IMR-90 (cell line): Measurements from ENCODE around the gene BST1. TPM values are rescaled to one million over a fixed set of nuclear protein-coding genes. Genes with fewer than 3 reads are reported as not detected.

Experiments
- ATAC-seq: fragments of 200-7000 bp; cut with Tn5 transposase; 2 replicates; pipeline ENCODE4 v1.9.1; 2020; ENCODE audit warnings: low read depth, mild to moderate bottlenecking, moderate library complexity
- BruUV-seq: library from RNA; stranded (reverse); fragments of 400-500 nt; replicated peaks from 2 replicates; lab custom pipeline; 2021; lab: Mats Ljungman, UMichigan
- CTCF ChIA-PET: fragments of 300-600 bp; formaldehyde crosslinking; extraction: SDS; loops from one replicate; lab custom pipeline; 2021; ENCODE audit warnings: antibody characterized with exemption; lab: Yijun Ruan, JAX
- POLR2A ChIA-PET: fragments of 300-600 bp; sonication (Branson Sonifier 250); formaldehyde crosslinking; loops from one replicate; lab custom pipeline; 2022; ENCODE audit warnings: antibody characterized with exemption; ENCODE audit not compliant: unreplicated experiment; lab: Charles Lee
- DNase-seq: peaks from one replicate; pipeline ENCODE4 v3.0.0; 2013
- H2AFZ ChIP-seq: replicated peaks from 2 replicates; pipeline ENCODE3; 2013; ENCODE audit warnings: low read length, mild to moderate bottlenecking; ENCODE audit not compliant: poor library complexity
- H2AK5ac ChIP-seq: 2 replicates; pipeline ENCODE4 v1.6.1; 2013; ENCODE audit warnings: low read depth, low read length, inconsistent platforms
- H2AK9ac ChIP-seq: replicated peaks from 2 replicates; pipeline ENCODE3; 2013; ENCODE audit warnings: mild to moderate bottlenecking, low read depth, low read length, moderate library complexity; ENCODE audit not compliant: poor library complexity
- H2BK120ac ChIP-seq: 2 replicates; pipeline ENCODE4 v1.6.1; 2013; ENCODE audit warnings: low read depth, low read length, inconsistent platforms
- H2BK15ac ChIP-seq: 3 replicates; pipeline ENCODE4 v1.6.1; 2013; ENCODE audit warnings: low read depth, low read length, inconsistent platforms
- H2BK20ac ChIP-seq: 2 replicates; pipeline ENCODE4 v1.6.1; 2013; ENCODE audit warnings: low read depth, mild to moderate bottlenecking, inconsistent platforms, low read length, moderate library complexity
- H2BK5ac ChIP-seq: 2 replicates; pipeline ENCODE4 v1.6.1; 2013; ENCODE audit warnings: mild to moderate bottlenecking, low read depth, low read length, inconsistent platforms; ENCODE audit not compliant: poor library complexity, severe bottlenecking
- H3K14ac ChIP-seq: replicated peaks from 2 replicates; pipeline ENCODE4 v1.6.1; 2013; ENCODE audit warnings: low read depth, low read length, inconsistent platforms
- H3K18ac ChIP-seq: 2 replicates; pipeline ENCODE4 v1.6.1; 2013; ENCODE audit warnings: low read depth, low read length, control low read depth
- H3K23ac ChIP-seq: 2 replicates; pipeline ENCODE4 v1.6.1; 2013; ENCODE audit warnings: low read depth, low read length, inconsistent platforms
- H3K27ac ChIP-seq: 2 replicates; pipeline ENCODE4 v1.5.1; 2013; ENCODE audit warnings: mild to moderate bottlenecking, control low read depth, low read length; ENCODE audit not compliant: insufficient read depth
- H3K27me3 ChIP-seq: 2 replicates; pipeline ENCODE4 v1.6.1; 2013; ENCODE audit warnings: low read length; ENCODE audit not compliant: control insufficient read depth, insufficient read depth
- H3K36me3 ChIP-seq: 2 replicates; pipeline ENCODE4 v1.6.1; 2013; ENCODE audit warnings: low read length, mixed read lengths; ENCODE audit not compliant: control insufficient read depth, insufficient read depth
- H3K4ac ChIP-seq: 2 replicates; pipeline ENCODE4 v1.6.1; 2013; ENCODE audit warnings: low read depth, low read length, inconsistent platforms
- H3K4me1 ChIP-seq: 2 replicates; pipeline ENCODE4 v1.6.1; 2013; ENCODE audit warnings: low read length, mixed read lengths; ENCODE audit not compliant: control insufficient read depth, insufficient read depth
- H3K4me2 ChIP-seq: 2 replicates; pipeline ENCODE4 v1.6.1; 2013; ENCODE audit warnings: low read depth, mild to moderate bottlenecking, control low read depth, low read length, moderate library complexity
- H3K4me3 ChIP-seq: 2 replicates; pipeline ENCODE4 v1.5.1; 2013; ENCODE audit warnings: low read depth, mild to moderate bottlenecking, control low read depth, low read length, moderate library complexity; ENCODE audit not compliant: insufficient read depth
- H3K56ac ChIP-seq: 2 replicates; pipeline ENCODE4 v1.6.1; 2013; ENCODE audit warnings: low read length, inconsistent platforms; ENCODE audit not compliant: insufficient read depth; ENCODE audit errors: extremely low read depth
- H3K79me1 ChIP-seq, 2 experiments: 2 replicates each; pipeline ENCODE4 v1.6.1; 2013; ENCODE audit warnings: low read length in 2 of 2, inconsistent platforms in 1 of 2, low read depth in 1 of 2
- H3K9ac ChIP-seq: 2 replicates; pipeline ENCODE4 v1.6.1; 2013; ENCODE audit warnings: low read depth, low read length, control low read depth
- H3K9me1 ChIP-seq: 2 replicates; pipeline ENCODE4 v1.6.1; 2013; ENCODE audit warnings: low read length, inconsistent platforms; ENCODE audit not compliant: insufficient read depth
- H3K9me3 ChIP-seq: 2 replicates; pipeline ENCODE4 v1.6.1; 2013; ENCODE audit warnings: low read length; ENCODE audit not compliant: control insufficient read depth, insufficient read depth
- H4K20me1 ChIP-seq: 2 replicates; pipeline ENCODE4 v1.6.1; 2013; ENCODE audit warnings: low read length, inconsistent platforms; ENCODE audit not compliant: insufficient read depth
- H4K5ac ChIP-seq: 2 replicates; pipeline ENCODE4 v1.6.1; 2013; ENCODE audit warnings: mild to moderate bottlenecking, low read depth, low read length, control low read depth
- H4K8ac ChIP-seq, 2 experiments: 2 replicates each; pipeline ENCODE4 v1.6.1; 2013; ENCODE audit warnings: low read depth in 2 of 2, low read length in 2 of 2, control low read depth in 1 of 2, inconsistent platforms in 1 of 2
- H4K91ac ChIP-seq: 2 replicates; pipeline ENCODE4 v1.6.1; 2013; ENCODE audit warnings: low read depth, low read length, inconsistent platforms; ENCODE audit not compliant: insufficient read depth
- BHLHE40 ChIP-seq: fragments of 150-350 bp; IDR thresholded peaks from 2 replicates; pipeline ENCODE4 v1.6.1; 2016; ENCODE audit warnings: mild to moderate bottlenecking, low read depth, low read length
- CEBPB ChIP-seq: IDR thresholded peaks from 2 replicates; pipeline ENCODE4 v1.6.1; 2012; ENCODE audit warnings: low read depth, low read length, improper control_type of control experiment
- CHD1 ChIP-seq: IDR thresholded peaks from 2 replicates; pipeline ENCODE4 v1.6.1; 2012; ENCODE audit warnings: low read depth, low read length, improper control_type of control experiment
- FOS ChIP-seq: fragments of 150-350 bp; IDR thresholded peaks from 2 replicates; pipeline ENCODE4 v1.6.1; 2016; ENCODE audit warnings: low read depth, low read length
- MAFK ChIP-seq: IDR thresholded peaks from 2 replicates; pipeline ENCODE4 v1.6.1; 2012; ENCODE audit warnings: low read depth, low read length, improper control_type of control experiment
- MAZ ChIP-seq: IDR thresholded peaks from 2 replicates; pipeline ENCODE4 v1.6.1; 2012; ENCODE audit warnings: low read depth, mild to moderate bottlenecking, low read length, improper control_type of control experiment, moderate library complexity, borderline replicate concordance
- MXI1 ChIP-seq: IDR thresholded peaks from 2 replicates; pipeline ENCODE4 v1.6.1; 2012; ENCODE audit warnings: low read depth, mild to moderate bottlenecking, low read length, moderate library complexity, borderline replicate concordance
- NFE2L2 ChIP-seq: fragments of 150-350 bp; IDR thresholded peaks from 2 replicates; pipeline ENCODE4 v1.6.1; 2016; ENCODE audit warnings: low read depth, mild to moderate bottlenecking, low read length
- POLR2A ChIP-seq: IDR thresholded peaks from 2 replicates; pipeline ENCODE4 v1.6.1; 2012; ENCODE audit warnings: mild to moderate bottlenecking, low read depth, low read length
- RAD21 ChIP-seq: IDR thresholded peaks from 2 replicates; pipeline ENCODE4 v1.6.1; 2012; ENCODE audit warnings: low read length, improper control_type of control experiment
- RFX5 ChIP-seq: IDR thresholded peaks from 2 replicates; pipeline ENCODE4 v1.8.0; 2012; ENCODE audit warnings: low read depth, mild to moderate bottlenecking, low read length, moderate library complexity
- WGBS, 2 experiments: methylation state at CpG; one replicate each; pipeline versions ENCODE4 v1.1.5 to v1.1.7; 2013; ENCODE audit warnings: missing lambda C conversion rate in 2 of 2; ENCODE audit not compliant: insufficient read length in 1 of 2; ENCODE audit errors: extremely low coverage in 2 of 2; 5-methylcytosine and 5-hydroxymethylcytosine counted together
- dilution Hi-C: fragments of 300-500 bp; cut with HindIII; formaldehyde crosslinking; loops from one replicate; pipeline ENCODE4 v1.14.3; 2018; ENCODE audit warnings: low sequenced_read_pairs; ENCODE audit not compliant: unreplicated experiment
- in situ Hi-C: fragments of 300-500 bp; cut with MboI; formaldehyde crosslinking; loops from 3 replicates; pipeline ENCODE4 v1.14.3; 2019; ENCODE audit warnings: low sequenced_read_pairs, inconsistent platforms, mixed read lengths
- intact Hi-C: fragments of 100-400 bp; cut with micrococcal nuclease; formaldehyde crosslinking; loops from 2 replicates; pipeline ENCODE4 v1.10.0; 2022
- polyA plus RNA-seq, 3 experiments: library from polyadenylated mRNA; depleted of rRNA; stranded (reverse); fragments of >200 nt; gene quantifications; 2 replicates each; pipeline ENCODE4 v1.2.3, GENCODE V29; 2012; ENCODE audit warnings: low replicate concordance in 1 of 3
- total RNA-seq: library from RNA; depleted of rRNA; stranded (reverse); fragments of >200 nt; gene quantifications from 2 replicates; pipeline ENCODE4 v1.2.3, GENCODE V29; 2012
- TF ChIP-seq, protein P1 (sequence below): fragments of 150-350 bp; IDR thresholded peaks from 2 replicates; pipeline ENCODE4 v1.6.1; 2016; ENCODE audit warnings: low read depth, mild to moderate bottlenecking, low read length, moderate library complexity, borderline replicate concordance
- TF ChIP-seq, protein P2 (sequence below): fragments of 150-350 bp; IDR thresholded peaks from 2 replicates; pipeline ENCODE4 v1.6.1; 2017; ENCODE audit warnings: mild to moderate bottlenecking, antibody characterized with exemption, low read length, low read depth
- TF ChIP-seq, protein P3 (sequence below): conservative IDR thresholded peaks from 2 replicates; pipeline ENCODE4 v1.5.1; 2012; ENCODE audit warnings: mild to moderate bottlenecking, low read depth, low read length, improper control_type of control experiment

Gene BST1
- total and polyA plus RNA-seq, 2 of the 4 experiments (the other 2 are of a cell fraction) = 6.6 to 11.1 TPM

GRCh38 chr4:15707363-15707715 lies 4.5 kb downstream of the BST1 start:
- Histone ChIP-seq H3K56ac (no peak overlapping the region), H3K23ac (no peak overlapping the region), H3K4me2 (peak overlapping the region; percentile 36; the same call in 1 of the 2 replicates), H3K4ac (no peak overlapping the region), H2BK120ac (no peak overlapping the region), H2BK5ac (no peak overlapping the region), H3K36me3 (no peaks in the 10 kb centered on the region), H3K4me1 (no peaks in the 10 kb centered on the region; the same call in 1 of the 2 replicates), H3K9me3 (no peaks in the 10 kb centered on the region), H4K8ac (no peak overlapping the region), H3K79me1 (0 out of 4 replicates have a peak, but pooled peaks cover 0 to under 1% of the 10 kb centered on the region in 2 experiments), H3K9me1 (peaks cover 11% of the 10 kb centered on the region), H4K91ac (no peak overlapping the region), H4K5ac (no peak overlapping the region), H2BK20ac (no peak overlapping the region), H4K20me1 (no peaks in the 10 kb centered on the region), H2AK5ac (no peak overlapping the region), H2BK15ac (no peak overlapping the region), H3K4me3 (no peak overlapping the region), H3K9ac (no peak overlapping the region), H2AK9ac (no peak overlapping the region), H2AFZ (no peak overlapping the region), H3K18ac (no peak overlapping the region), H3K14ac (no peak overlapping the region), H3K27ac (no peak overlapping the region), H3K27me3 (no peaks in the 10 kb centered on the region)
- intact Hi-C loops (no loop called here), in situ Hi-C loops (no loop called here), dilution Hi-C loops (no loop called here)
- BruUV-seq = no TSS peak
- CTCF ChIA-PET = interaction anchor here (0.7 kb wide), 1 partner anchor 1500 kb away, joined by 3 read pairs; no protein-coding TSS in a partner anchor
- TF ChIP-seq MXI1 (no peak), MAFK (no peak), NFE2L2 (no peak), CHD1 (no peak), POLR2A (no peak), MAZ (no peak), CEBPB (no peak), FOS (no peak), BHLHE40 (no peak), RFX5 (no peak), RAD21 (no peak)
- TF ChIP-seq, protein P1, sequence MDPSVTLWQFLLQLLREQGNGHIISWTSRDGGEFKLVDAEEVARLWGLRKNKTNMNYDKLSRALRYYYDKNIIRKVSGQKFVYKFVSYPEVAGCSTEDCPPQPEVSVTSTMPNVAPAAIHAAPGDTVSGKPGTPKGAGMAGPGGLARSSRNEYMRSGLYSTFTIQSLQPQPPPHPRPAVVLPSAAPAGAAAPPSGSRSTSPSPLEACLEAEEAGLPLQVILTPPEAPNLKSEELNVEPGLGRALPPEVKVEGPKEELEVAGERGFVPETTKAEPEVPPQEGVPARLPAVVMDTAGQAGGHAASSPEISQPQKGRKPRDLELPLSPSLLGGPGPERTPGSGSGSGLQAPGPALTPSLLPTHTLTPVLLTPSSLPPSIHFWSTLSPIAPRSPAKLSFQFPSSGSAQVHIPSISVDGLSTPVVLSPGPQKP = no peak
- TF ChIP-seq, protein P2, sequence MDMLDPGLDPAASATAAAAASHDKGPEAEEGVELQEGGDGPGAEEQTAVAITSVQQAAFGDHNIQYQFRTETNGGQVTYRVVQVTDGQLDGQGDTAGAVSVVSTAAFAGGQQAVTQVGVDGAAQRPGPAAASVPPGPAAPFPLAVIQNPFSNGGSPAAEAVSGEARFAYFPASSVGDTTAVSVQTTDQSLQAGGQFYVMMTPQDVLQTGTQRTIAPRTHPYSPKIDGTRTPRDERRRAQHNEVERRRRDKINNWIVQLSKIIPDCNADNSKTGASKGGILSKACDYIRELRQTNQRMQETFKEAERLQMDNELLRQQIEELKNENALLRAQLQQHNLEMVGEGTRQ = no peak
- TF ChIP-seq, protein P3, sequence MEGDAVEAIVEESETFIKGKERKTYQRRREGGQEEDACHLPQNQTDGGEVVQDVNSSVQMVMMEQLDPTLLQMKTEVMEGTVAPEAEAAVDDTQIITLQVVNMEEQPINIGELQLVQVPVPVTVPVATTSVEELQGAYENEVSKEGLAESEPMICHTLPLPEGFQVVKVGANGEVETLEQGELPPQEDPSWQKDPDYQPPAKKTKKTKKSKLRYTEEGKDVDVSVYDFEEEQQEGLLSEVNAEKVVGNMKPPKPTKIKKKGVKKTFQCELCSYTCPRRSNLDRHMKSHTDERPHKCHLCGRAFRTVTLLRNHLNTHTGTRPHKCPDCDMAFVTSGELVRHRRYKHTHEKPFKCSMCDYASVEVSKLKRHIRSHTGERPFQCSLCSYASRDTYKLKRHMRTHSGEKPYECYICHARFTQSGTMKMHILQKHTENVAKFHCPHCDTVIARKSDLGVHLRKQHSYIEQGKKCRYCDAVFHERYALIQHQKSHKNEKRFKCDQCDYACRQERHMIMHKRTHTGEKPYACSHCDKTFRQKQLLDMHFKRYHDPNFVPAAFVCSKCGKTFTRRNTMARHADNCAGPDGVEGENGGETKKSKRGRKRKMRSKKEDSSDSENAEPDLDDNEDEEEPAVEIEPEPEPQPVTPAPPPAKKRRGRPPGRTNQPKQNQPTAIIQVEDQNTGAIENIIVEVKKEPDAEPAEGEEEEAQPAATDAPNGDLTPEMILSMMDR = no peak
- ATAC-seq (no peak), DNase-seq (no peak)
- WGBS, 2 experiments = no CpG with 5 or more reads among the region's 7 CpGs
- POLR2A ChIA-PET = no interaction called here
